HFFc6 (cell line): Measurements from ENCODE around the gene ZNF579. TPM values are rescaled to one million over a fixed set of nuclear protein-coding genes. Genes with fewer than 3 reads are reported as not detected.

Experiments used
- DNase-seq: peaks from one replicate; pipeline ENCODE4 v3.0.0-alpha.2; 2018
- H3K27ac Mint-ChIP-seq: 2 replicates; pipeline ENCODE4 v1.8.0; 2020; ENCODE audit warnings: mild to moderate bottlenecking, mixed read lengths
- H3K27me3 Mint-ChIP-seq: 2 replicates; pipeline ENCODE4 v1.8.0; 2021; ENCODE audit warnings: mild to moderate bottlenecking, moderate library complexity, mixed read lengths; ENCODE audit not compliant: insufficient read depth
- H3K36me3 Mint-ChIP-seq: 2 replicates; pipeline ENCODE4 v1.8.0; 2021; ENCODE audit warnings: low read depth, mixed read lengths
- H3K4me1 Mint-ChIP-seq: 2 replicates; pipeline ENCODE4 v1.8.0; 2020; ENCODE audit warnings: low read depth, mixed read lengths
- H3K4me3 Mint-ChIP-seq: 2 replicates; pipeline ENCODE4 v1.8.0; 2020; ENCODE audit warnings: mild to moderate bottlenecking, moderate library complexity, mixed read lengths
- H3K9me3 Mint-ChIP-seq: 2 replicates; pipeline ENCODE4 v1.8.0; 2020; ENCODE audit warnings: mild to moderate bottlenecking, mixed read lengths
- CTCF ChIP-seq: fragments of 200-600 bp; sonication (generic); IDR thresholded peaks from 2 replicates; pipeline ENCODE4 v1.5.0; 2021; ENCODE audit warnings: antibody characterized with exemption, mild to moderate bottlenecking
- total RNA-seq, 6 experiments: library from RNA; stranded (reverse); fragmentation: NEBNext Ultra II Directional; extraction: Animal tissue kit (Norgen Biotek cat#: 25700); gene quantifications; 2 replicates in 1 of 6; 3 replicates in 5 of 6; pipeline ENCODE4 v1.2.3, GENCODE V29; 2021

Gene ZNF579
- total RNA-seq, 6 experiments from 2014 or later: 19.0 to 24.3 (median 22.0) TPM

GRCh38 chr19:55527197-55528029 is 53.2 kb downstream of the ZNF579 start:
- peaks cover 6% of the 10 kb centered on the region for H3K27me3 Mint-ChIP-seq
- no peak overlapping the region for H3K27ac Mint-ChIP-seq
- no peak overlapping the region for H3K4me3 Mint-ChIP-seq
- H3K9me3 Mint-ChIP-seq: no peaks in the 10 kb centered on the region
- peaks cover 5% of the 10 kb centered on the region; the same call in 1 of the 2 replicates for H3K4me1 Mint-ChIP-seq
- H3K36me3 Mint-ChIP-seq: no peaks in the 10 kb centered on the region
- DNase-seq: no peak
- no peak for TF ChIP-seq CTCF

Other genes with a start within 250 kb of the ZNF579 start
- 1 to 10 TPM; 3.8 to 6.2 (median 4.4) TPM for gene KMT5C, start 241.0 kb downstream of the ZNF579 start, total RNA-seq
- gene COX6B2, start 226.1 kb downstream of the ZNF579 start, total RNA-seq: not detected
- gene GARIN5B, start 217.6 kb downstream of the ZNF579 start, total RNA-seq: under 1 TPM in 1 of 6 experiments, not detected in 5; 0.05 TPM
- 10 to 100 TPM; 22.2 to 43.4 (median 36.1) TPM for gene IL11, start 210.4 kb downstream of the ZNF579 start, total RNA-seq
- 1 to 10 TPM in 1 of 6 experiments, under 1 TPM in 2, not detected in 3; 0.33 to 1.1 (median 0.61) TPM for gene TMEM190, start 204.0 kb downstream of the ZNF579 start, total RNA-seq
- 1 to 10 TPM in 2 of 6 experiments, under 1 TPM in 4; 0.26 to 2.4 (median 0.64) TPM for gene TMEM238, start 196.6 kb downstream of the ZNF579 start, total RNA-seq
- 1,000 to 10,000 TPM; 2,082 to 2,537 (median 2,362) TPM for gene RPL28, start 194.9 kb downstream of the ZNF579 start, total RNA-seq
- gene UBE2S, start 173.1 kb downstream of the ZNF579 start, total RNA-seq: 100 to 1,000 TPM; 181 to 356 (median 309) TPM
- not detected for gene SHISA7, start 137.5 kb downstream of the ZNF579 start, total RNA-seq
- gene ISOC2, start 119.2 kb downstream of the ZNF579 start, total RNA-seq: 10 to 100 TPM; 60.1 to 81.4 (median 66.8) TPM
- gene C19orf85, start 116.1 kb downstream of the ZNF579 start, total RNA-seq: not detected
- gene ZNF628, start 104.2 kb downstream of the ZNF579 start, total RNA-seq: 10 to 100 TPM in 2 of 6 experiments, 1 to 10 TPM in 4; 8.6 to 11.3 (median 9.5) TPM
- 10 to 100 TPM; 53.3 to 72.0 (median 61.3) TPM for gene NAT14, start 95.7 kb downstream of the ZNF579 start, total RNA-seq
- gene SSC5D, start 92.4 kb downstream of the ZNF579 start, total RNA-seq: 10 to 100 TPM; 47.7 to 59.9 (median 51.9) TPM
- not detected for gene SBK2, start 43.7 kb downstream of the ZNF579 start, total RNA-seq
- gene SBK3, start 35.3 kb downstream of the ZNF579 start, total RNA-seq: not detected
- 10 to 100 TPM in 5 of 6 experiments, 1 to 10 TPM in 1; 9.9 to 13.1 (median 11.9) TPM for gene FIZ1, start 18.7 kb upstream of the ZNF579 start, total RNA-seq
- 10 to 100 TPM in 5 of 6 experiments, 1 to 10 TPM in 1; 9.3 to 12.0 (median 10.7) TPM for gene ZNF524, start 19.4 kb upstream of the ZNF579 start, total RNA-seq
- 10 to 100 TPM; 13.3 to 14.1 (median 13.8) TPM for gene ZNF865, start 24.8 kb upstream of the ZNF579 start, total RNA-seq
- gene ZNF784, start 43.7 kb upstream of the ZNF579 start, total RNA-seq: 1 to 10 TPM; 4.6 to 5.3 (median 4.8) TPM
- gene ZNF580, start 60.2 kb upstream of the ZNF579 start, total RNA-seq: 10 to 100 TPM; 51.0 to 60.5 (median 57.7) TPM
- gene ZNF581, start 62.8 kb upstream of the ZNF579 start, total RNA-seq: 10 to 100 TPM; 20.1 to 25.8 (median 21.9) TPM
- gene CCDC106, start 67.4 kb upstream of the ZNF579 start, total RNA-seq: 10 to 100 TPM; 12.9 to 17.4 (median 14.0) TPM
- 100 to 1,000 TPM; 212 to 241 (median 226) TPM for gene U2AF2, start 74.2 kb upstream of the ZNF579 start, total RNA-seq
- gene EPN1, start 94.4 kb upstream of the ZNF579 start, total RNA-seq: 100 to 1,000 TPM; 176 to 191 (median 185) TPM
- not detected for gene NLRP9, start 157.6 kb upstream of the ZNF579 start, total RNA-seq
- gene RFPL4A, start 178.2 kb upstream of the ZNF579 start, total RNA-seq: not detected
- under 1 TPM in 1 of 6 experiments, not detected in 5; 0.23 TPM for gene RFPL4AL1, start 188.3 kb upstream of the ZNF579 start, total RNA-seq